IPS-18c (cell line): ENCODE data around the gene ETS2.
"Not testable (repeated sequence)": the region's sequence is repeated elsewhere in the genome, so short reads cannot be mapped to it uniquely, and the experiment has no call there.

Experiments used
- H3K4me3 ChIP-seq: 2 replicates; pipeline ENCODE4 v1.7.0; 2013; ENCODE audit warnings: low read depth, mild to moderate bottlenecking, low read length, moderate library complexity; ENCODE audit not compliant: insufficient read depth
- H3K9me3 ChIP-seq: one replicate; pipeline ENCODE4 v1.6.1; 2013; ENCODE audit warnings: mild to moderate bottlenecking, low read length, moderate library complexity; ENCODE audit not compliant: control insufficient read depth, insufficient read depth

ETS2 gene

DNA sequence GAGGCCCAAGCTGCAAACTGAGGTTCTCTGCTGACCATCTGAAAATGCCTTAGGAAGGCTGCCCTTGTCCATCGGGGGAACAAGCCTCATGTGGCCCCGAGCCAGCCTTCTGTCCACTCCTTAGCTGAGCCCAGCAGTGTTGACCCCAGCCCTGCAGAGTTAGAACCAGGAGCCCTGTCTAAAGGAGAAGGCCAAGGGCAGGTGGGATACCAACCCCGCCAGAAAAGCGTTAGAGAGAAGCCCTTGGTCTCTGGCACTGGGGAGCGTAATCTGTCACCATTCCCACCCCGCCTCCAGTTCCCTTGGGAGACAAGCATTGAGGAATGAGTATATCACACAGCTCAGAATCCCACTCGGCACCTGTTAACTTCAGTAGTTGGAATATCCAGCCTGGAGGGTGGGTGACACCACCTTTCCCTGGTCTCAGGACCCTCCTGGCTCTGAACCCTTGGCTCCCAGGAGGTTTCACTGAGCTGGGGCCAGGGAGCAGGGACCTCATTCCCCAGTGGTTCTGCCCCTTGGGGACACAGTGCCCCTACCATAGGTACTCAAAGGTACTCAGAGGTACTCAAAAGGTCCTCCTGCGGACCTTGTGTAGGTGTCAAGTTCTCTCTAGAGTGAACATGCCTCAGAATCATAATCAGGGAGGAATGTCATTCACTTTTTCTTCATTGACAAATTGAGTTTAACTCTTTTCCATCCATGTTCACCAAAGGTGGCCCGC lies 16.4 kb downstream of the ETS2 start:
- no peak overlapping the region for H3K4me3 ChIP-seq
- no peaks in the 10 kb centered on the region for H3K9me3 ChIP-seq

DNA sequence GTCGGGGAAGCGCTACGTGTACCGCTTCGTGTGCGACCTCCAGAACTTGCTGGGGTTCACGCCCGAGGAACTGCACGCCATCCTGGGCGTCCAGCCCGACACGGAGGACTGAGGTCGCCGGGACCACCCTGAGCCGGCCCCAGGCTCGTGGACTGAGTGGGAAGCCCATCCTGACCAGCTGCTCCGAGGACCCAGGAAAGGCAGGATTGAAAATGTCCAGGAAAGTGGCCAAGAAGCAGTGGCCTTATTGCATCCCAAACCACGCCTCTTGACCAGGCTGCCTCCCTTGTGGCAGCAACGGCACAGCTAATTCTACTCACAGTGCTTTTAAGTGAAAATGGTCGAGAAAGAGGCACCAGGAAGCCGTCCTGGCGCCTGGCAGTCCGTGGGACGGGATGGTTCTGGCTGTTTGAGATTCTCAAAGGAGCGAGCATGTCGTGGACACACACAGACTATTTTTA lies 17.1 kb downstream of the ETS2 start:
- H3K4me3 ChIP-seq: no peak overlapping the region
- H3K9me3 ChIP-seq: peaks cover 2% of the 10 kb centered on the region

DNA sequence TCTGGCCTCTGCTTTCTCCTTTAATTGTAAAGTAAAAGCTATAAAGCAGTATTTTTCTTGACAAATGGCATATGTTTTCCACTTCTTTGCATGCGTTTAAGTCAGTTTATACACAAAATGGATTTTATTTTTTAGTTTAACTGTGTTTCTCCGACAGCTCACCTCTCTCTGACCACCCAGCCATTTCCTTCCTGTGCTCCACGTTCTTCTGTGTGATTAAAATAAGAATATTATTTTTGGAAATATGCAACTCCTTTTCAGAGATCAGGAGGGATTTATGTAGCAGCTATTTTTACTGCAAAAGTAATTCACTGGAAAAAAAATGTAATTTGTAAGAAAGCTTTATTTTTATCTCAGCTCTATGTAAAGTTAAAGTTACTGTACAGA lies 18.0 kb downstream of the ETS2 start:
- Histone ChIP-seq H3K4me3 (no peak overlapping the region), H3K9me3 (peaks cover 3% of the 10 kb centered on the region)

DNA sequence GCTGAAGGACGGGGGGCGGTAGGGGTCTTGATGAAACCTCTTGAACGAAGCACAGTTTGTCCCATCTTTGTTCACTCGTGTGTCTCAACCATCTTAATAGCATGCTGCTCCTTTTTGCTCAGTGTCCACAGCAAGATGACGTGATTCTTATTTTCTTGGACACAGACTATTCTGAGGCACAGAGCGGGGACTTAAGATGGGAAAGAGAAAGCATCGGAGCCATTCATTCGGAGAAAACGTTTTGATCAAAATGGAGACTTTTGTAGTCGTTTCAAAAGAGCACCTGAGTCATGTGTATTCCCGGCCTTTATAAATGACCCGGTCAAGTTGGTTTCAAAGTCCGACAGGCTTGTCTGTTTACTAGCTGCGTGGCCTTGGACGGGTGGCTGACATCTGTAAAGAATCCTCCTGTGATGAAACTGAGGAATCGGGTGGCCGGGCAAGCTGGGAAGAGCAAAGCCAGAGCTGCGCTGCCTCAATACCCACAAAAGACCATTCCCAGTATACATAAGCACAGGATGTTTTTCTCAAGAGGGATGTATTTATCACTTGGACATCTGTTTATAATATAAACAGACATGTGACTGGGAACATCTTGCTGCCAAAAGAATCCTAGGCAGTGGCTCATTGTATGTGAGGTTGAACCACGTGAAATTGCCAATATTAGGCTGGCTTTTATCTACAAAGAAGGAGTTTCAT lies 18.5 kb downstream of the ETS2 start:
- peaks cover 3% of the 10 kb centered on the region for H3K9me3 ChIP-seq

DNA sequence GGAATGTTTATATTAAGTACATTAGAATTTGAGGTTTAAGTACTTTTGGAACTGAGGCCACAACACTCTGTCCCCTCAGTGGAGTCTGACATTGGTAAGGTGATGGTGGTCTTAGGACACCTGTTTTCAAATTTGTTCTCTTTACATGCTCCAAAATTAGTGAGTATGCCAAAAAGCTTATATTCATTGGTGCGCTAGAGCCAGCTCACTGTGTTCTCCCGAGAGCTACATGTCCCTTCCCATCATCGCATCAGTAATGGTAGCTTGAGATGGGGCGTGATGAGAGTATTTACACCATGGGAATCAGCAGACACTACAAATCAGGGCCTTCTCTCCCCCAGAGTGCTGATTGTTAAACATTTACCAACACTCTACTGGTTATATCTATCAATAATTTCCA lies 19.5 kb downstream of the ETS2 start:
- Histone ChIP-seq H3K4me3 (no peak overlapping the region), H3K9me3 (peaks cover 3% of the 10 kb centered on the region)

More for the DNA sequence above, 18.5 kb downstream of the ETS2 start:
- no peak overlapping the region for H3K4me3 ChIP-seq

DNA sequence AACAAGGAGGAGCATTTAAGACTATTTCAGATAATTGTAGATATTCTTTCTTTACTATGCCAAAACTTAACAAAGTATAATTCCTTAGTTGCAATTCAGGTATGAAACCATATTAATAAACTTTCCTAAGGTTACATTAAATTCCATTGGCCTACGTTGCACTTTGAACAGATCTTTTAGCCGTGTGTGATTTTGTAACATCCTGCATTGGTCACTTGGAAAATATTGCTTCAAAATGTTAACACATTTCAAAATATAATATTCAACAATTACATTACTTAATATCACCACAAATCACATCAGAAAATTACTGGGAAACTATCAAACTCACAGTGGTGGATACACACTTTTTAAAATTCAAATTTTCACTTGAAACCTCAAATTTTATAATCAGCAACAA lies 20.2 kb downstream of the ETS2 start:
- Histone ChIP-seq H3K4me3 (no peak overlapping the region), H3K9me3 (peaks cover 3% of the 10 kb centered on the region)

DNA sequence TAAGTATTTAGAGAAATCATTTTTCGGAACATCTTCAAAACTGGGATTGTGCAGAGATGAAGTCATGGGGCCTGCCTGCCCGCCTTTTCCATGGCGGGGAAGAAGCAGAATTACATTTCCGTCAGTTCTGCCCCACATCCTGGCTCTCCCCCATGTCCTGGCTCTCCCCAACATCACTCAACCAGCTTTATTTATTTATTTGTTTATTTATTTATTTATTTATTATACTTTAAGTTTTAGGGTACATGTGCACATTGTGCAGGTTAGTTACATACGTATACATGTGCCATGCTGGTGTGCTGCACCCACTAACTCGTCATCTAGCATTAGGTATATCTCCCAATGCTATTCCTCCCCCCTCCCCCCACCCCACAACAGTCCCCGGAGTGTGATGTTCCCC lies 22.4 kb downstream of the ETS2 start:
- not testable (repeated sequence) for H3K4me3 ChIP-seq, H3K9me3 ChIP-seq

DNA sequence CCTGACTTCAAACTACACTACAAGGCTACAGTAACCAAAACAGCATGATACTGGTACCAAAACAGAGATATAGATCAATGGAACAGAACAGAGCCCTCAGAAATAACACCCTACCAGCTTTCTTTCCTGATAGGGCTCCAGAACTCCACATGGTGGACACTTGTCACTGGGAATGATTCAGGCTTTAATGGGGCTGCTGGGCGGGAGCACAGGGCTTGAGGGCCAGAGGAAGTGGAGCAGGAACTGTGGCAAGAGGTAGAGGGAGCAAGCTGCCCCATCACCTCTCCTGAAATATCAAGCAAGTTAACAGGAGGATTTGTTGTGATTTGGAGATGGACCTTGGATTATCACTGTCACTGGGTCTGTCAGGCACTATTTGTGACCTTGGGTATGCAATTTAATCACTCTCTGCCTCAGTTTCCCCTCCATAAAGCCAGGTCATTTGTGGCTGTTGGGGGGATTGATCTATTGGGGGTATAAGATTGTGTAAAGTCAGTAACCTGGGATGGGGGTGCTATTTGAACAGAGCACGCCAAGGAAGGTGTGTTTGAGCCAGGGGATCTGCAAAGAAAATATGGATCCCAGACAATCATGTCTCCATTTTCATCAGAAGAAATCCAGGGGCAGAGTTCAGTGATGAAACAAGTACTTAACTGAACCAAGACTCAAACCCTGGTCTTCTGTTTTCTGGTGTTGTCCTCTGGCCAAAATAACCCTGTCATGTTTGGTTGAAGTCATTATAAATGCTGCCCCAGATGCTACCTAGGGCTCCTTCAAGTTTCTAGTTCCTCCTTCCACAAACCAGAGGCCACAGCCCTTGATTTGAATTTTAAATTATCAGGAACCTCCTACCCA lies 25.2 kb downstream of the ETS2 start:
- H3K9me3 ChIP-seq: peaks cover 3% of the 10 kb centered on the region
- no peak overlapping the region for H3K4me3 ChIP-seq

DNA sequence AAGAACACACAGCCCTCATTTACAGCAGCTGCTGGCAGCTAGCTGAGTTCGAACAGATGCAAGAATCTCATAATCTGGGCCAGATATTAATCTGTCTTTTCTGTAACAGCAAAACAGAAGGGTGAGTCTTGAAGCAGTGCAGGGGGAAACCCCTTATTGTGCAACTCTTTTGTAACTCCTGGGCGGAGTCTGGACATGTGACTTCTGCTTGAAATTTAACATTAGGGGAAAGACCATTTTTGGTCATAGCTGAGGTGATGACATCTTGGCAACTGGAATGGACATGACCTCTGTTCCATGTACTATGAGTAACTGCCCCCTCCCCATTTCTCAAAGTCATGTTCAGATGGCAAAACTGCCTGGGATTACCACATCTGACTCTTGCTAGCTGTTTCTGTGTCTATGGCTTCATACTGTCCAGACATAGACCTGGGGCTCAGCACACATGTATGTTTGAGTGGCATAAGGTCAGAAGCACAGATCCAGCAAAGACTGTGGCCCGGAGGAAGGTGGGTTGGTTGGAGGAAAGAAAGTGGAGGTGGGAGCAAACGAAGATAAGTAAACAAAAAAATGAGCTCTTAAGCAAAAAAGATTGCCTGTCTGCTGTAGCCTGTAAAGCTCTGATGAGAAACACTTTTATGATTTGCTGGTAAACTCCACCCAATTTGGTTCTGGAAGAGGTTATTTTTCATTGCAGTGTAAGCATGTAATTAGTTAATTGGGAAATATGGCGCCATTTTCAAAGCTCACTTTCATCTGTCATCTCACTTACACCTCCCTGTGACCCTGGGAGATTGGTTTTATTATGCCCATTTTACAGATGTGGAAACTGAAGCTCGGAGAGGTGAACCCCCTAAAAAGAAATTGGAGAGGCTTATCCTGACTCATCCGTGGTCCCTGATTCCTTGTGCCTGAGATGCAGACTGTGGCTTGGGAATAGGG lies 26.1 kb downstream of the ETS2 start:
- Histone ChIP-seq H3K9me3 (peaks cover 3% of the 10 kb centered on the region), H3K4me3 (no peak overlapping the region)

DNA sequence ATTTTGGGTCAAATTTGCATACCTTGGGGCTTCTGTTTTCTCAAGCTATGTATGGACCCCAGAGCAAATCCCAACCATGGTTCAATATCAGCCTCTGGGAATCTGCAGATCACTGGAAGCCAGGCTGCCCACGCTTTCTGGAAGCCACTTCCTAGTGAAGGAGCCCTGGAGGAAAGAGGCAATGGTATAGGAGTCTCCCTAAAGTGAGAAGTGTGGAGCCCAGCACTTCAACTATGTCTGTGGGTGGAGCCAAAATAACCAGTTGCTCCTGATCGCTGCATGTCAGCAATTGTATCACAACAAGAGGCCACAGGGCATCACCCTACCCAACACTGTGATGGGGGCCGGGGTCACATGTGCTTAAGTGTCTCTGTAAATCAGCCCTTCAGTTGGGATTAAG lies 26.9 kb downstream of the ETS2 start:
- H3K9me3 ChIP-seq: peaks cover 2% of the 10 kb centered on the region

DNA sequence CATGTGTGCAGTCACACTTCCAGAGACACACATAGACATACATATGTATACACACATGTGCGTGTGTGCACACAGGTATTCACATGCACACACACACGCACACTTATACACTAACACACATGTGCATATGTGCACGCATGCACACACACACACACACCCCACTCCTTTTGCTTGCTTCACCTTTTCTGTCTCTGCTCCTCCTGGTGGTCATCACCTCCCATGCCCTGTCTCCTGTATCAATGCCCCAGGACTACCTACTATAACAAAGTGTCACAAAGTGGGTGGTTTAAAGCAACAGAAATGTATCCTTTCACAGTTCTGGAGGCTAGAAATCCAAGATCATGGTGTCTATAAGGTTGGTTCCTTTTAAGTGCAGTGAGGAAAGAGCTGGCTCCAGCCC lies 27.4 kb downstream of the ETS2 start:
- no peaks in the 10 kb centered on the region for H3K9me3 ChIP-seq
- H3K4me3 ChIP-seq: no peak overlapping the region

More for the DNA sequence above, 26.9 kb downstream of the ETS2 start:
- H3K4me3 ChIP-seq: no peak overlapping the region

DNA sequence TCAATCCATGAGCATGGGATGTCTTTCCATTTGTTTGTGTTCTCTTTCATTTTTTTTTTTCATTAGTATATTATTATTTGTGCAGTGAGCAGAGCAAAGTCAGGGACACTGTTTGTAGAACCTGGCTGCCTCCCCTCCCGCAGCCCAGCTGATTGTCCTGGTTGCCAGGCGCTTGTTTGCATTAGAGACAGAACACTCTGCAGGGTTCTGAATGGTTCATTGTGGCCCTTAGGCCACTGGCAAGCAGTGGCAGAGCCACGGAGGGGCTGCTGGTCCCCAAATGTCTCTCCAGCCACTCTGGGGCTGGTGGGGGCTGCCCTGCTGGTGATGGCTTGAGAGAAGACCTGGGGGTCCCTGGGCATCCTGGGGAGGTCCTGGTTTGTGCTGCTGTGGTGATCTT lies 29.0 kb downstream of the ETS2 start:
- no peaks in the 10 kb centered on the region for H3K9me3 ChIP-seq
- H3K4me3 ChIP-seq: no peak overlapping the region

DNA sequence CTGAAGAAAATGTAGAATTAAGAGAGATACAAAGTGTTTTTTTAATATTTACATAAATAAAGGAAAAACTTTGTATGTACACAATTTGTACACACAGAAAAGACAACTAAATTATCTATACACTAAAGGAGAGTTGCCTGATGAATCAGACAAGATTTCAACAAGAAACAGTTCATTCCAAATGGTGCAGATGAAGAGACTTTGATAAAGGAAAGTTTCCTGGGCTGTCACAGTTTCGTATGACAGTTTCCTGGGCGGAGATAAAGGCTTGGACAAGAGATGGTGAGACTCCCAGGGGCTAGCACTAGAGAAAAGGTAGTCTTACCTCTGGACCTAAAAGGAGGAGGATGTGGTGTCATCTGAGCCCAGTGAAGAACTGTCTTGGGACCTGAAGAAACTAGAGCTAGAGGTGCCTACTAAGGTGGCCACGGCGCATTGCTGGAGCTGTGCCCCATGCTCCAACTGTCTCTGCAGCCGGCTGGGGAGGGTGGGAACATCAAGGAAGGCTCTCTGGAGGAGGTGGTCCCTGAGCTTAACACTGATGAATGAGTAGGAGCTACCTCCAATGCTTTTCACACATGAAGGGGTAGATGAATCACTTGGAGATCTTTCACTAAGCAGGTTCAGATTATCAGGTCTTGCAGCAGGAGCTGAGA lies 32.2 kb downstream of the ETS2 start:
- H3K4me3 ChIP-seq: no peak overlapping the region
- no peaks in the 10 kb centered on the region for H3K9me3 ChIP-seq

DNA sequence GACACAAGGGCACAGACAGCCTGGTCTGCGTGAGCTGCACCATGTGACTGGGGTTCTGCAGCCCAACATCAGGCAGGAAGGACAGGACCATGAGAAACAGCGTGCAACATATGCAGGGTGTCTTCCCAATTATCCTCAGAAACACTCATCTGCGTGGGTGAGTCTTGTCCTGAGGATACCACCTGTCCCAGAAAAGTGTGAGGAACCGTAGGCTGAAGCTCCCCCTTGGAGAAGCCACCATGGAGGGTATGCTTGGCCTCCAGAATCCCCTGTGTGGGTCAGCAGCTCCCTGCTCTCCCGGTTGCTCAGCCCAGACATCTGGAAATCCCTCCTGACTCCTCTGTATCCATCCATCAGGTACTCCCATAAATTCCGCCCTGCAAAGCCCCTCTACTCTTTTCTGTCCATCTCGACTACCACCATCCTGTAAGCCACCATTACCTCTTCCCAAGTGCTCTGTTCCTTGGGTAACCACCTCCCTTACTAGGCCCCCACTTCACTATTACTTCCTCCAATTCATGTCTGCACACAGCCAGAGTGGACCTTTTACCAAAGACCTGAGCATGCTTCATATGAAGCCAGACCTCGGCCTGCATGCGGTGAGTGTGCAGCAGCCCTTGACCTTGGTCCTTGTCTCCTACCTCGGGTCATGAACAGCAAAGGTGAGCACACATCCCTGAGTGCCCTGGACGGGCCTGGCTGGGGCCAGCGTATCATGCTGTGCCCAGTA lies 33.0 kb downstream of the ETS2 start:
- Histone ChIP-seq H3K4me3 (no peak overlapping the region), H3K9me3 (no peaks in the 10 kb centered on the region)

DNA sequence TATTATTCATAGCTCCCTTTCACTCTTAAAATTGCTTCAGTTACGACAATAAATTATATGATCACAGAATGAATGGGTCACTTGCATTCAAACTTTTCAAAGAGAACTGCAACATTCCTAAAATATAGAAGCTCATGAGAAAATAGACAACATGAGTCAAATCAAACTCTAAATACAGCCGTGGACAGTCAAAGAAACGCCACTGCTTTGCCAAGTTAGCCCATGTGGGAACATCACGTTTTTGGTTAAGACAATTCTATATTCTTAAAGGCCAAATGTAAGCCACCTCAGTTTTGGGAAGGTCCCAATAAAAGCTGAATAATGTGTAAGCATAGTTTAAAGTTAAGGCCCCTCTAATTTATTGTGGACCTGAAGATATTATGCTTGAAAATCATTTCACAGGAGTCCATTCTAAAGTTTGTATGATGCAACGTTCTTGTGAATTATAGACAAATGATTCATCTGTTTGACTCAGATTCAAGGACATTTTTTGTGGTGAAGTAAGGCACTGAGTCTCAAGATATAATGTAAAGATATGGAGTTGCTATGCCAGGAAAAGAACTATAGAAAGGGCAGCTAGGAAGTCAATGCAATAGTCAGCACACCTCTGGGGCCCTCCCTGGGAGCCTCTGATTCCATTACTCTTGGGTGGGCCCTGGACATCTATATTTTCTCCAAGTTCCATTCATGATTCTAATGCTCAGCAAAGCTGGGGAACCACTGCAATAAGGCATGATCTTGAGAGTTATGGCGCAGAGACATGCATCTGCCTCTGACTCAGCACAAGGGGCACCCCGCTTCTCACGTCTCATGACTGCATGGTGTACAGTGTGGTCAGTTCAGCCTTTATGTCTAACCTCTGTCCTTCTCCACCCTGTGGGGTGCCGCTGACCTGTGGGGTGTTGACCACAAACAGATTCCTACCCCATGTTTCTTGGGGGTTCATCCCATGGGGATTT lies 33.9 kb downstream of the ETS2 start:
- no peak overlapping the region for H3K4me3 ChIP-seq

More for the DNA sequence above, 33.9 kb downstream of the ETS2 start:
- no peaks in the 10 kb centered on the region for H3K9me3 ChIP-seq
